Neural cell (in vitro differentiated cells): ENCODE results near the gene DOCK2. TPM values are rescaled to one million over a fixed set of nuclear protein-coding genes. Genes with fewer than 3 reads are reported as not detected.

Source experiments
- H2AFZ ChIP-seq: fragments of 200-600, 300-800 bp; sonication (generic), shearing (Covaris generic); 2 replicates; pipeline ENCODE4 v1.6.0; 2014; ENCODE audit warnings: low read depth, mild to moderate bottlenecking, antibody characterized with exemption, low read length, moderate library complexity
- H3F3A ChIP-seq: fragments of 200-600 bp; shearing (Covaris generic); 2 replicates; pipeline ENCODE4 v1.6.1; 2016; ENCODE audit warnings: mild to moderate bottlenecking, moderate library complexity, mixed read lengths, antibody characterized with exemption, low read length; ENCODE audit not compliant: insufficient read depth, poor library complexity, severe bottlenecking
- H3K27ac ChIP-seq: fragments of 200-600, 300-800 bp; sonication (generic), shearing (Covaris generic); 2 replicates; pipeline ENCODE4 v1.5.1; 2014; ENCODE audit warnings: mild to moderate bottlenecking, low read length, moderate library complexity
- H3K27me3 ChIP-seq: fragments of 300-800, 200-600 bp; sonication (generic), shearing (Covaris generic); 2 replicates; pipeline ENCODE4 v1.6.0; 2014; ENCODE audit warnings: mild to moderate bottlenecking, low read depth, low read length, moderate library complexity; ENCODE audit not compliant: insufficient read depth
- H3K36me3 ChIP-seq: fragments of 300-800, 200-600 bp; sonication (generic), shearing (Covaris generic); 2 replicates; pipeline ENCODE4 v1.5.1; 2014; ENCODE audit warnings: mild to moderate bottlenecking, antibody characterized with exemption, low read length, moderate library complexity; ENCODE audit not compliant: insufficient read depth
- H3K4me2 ChIP-seq: fragments of 300-800, 200-600 bp; sonication (generic), shearing (Covaris generic); 2 replicates; pipeline ENCODE4 v1.6.0; 2014; ENCODE audit warnings: mild to moderate bottlenecking, low read length
- H3K4me3 ChIP-seq: fragments of 300-800, 200-600 bp; sonication (generic), shearing (Covaris generic); 2 replicates; pipeline ENCODE4 v1.5.1; 2014; ENCODE audit warnings: mild to moderate bottlenecking, low read length, moderate library complexity
- H3K79me2 ChIP-seq: fragments of 200-600 bp; shearing (Covaris generic); replicated peaks from 2 replicates; pipeline ENCODE4 v1.6.0; 2014; ENCODE audit warnings: mild to moderate bottlenecking, low read length, moderate library complexity; ENCODE audit not compliant: insufficient read depth
- H3K9ac ChIP-seq: fragments of 300-800, 200-600 bp; sonication (generic), shearing (Covaris generic); 2 replicates; pipeline ENCODE4 v1.6.1; 2016; ENCODE audit warnings: mild to moderate bottlenecking, low read length, mixed read lengths
- H3K9me2 ChIP-seq: fragments of 200-600 bp; shearing (Covaris generic); 2 replicates; pipeline ENCODE4 v1.6.1; 2016; ENCODE audit warnings: mild to moderate bottlenecking, low read length, mixed read lengths; ENCODE audit not compliant: insufficient read depth
- H3K9me3 ChIP-seq: fragments of 200-600, 300-800 bp; sonication (generic), shearing (Covaris generic); 2 replicates; pipeline ENCODE4 v1.6.1; 2016; ENCODE audit warnings: mild to moderate bottlenecking, mixed run types, low read length, moderate library complexity, mixed read lengths
- H4K20me1 ChIP-seq: fragments of 200-600 bp; shearing (Covaris generic); 2 replicates; pipeline ENCODE4 v1.6.1; 2016; ENCODE audit warnings: mild to moderate bottlenecking, mixed run types; ENCODE audit not compliant: insufficient read depth
- EP300 ChIP-seq: fragments of 450-650 bp; conservative IDR thresholded peaks from 2 replicates; pipeline ENCODE4 v1.6.1; 2014; ENCODE audit warnings: antibody characterized with exemption, mild to moderate bottlenecking, moderate library complexity; ENCODE audit not compliant: poor library complexity, severe bottlenecking
- EZH2 ChIP-seq: fragments of 200-600, 300-800 bp; shearing (Covaris generic), sonication (generic); IDR thresholded peaks from 2 replicates; pipeline ENCODE4 v1.6.1; 2014; ENCODE audit warnings: antibody characterized with exemption, low read length, borderline replicate concordance, mild to moderate bottlenecking; ENCODE audit not compliant: insufficient read depth, poor library complexity, severe bottlenecking
- MXI1 ChIP-seq: fragments of 450-650 bp; conservative IDR thresholded peaks from 2 replicates; pipeline ENCODE4 v1.6.1; 2014; ENCODE audit warnings: antibody characterized with exemption, mild to moderate bottlenecking; ENCODE audit not compliant: poor library complexity, severe bottlenecking
- POLR2AphosphoS5 ChIP-seq: IDR thresholded peaks from 2 replicates; pipeline ENCODE4 v1.6.1; 2012
- RAD21 ChIP-seq: fragments of 450-650 bp; conservative IDR thresholded peaks from 2 replicates; pipeline ENCODE4 v1.6.1; 2014; ENCODE audit warnings: antibody characterized with exemption, mild to moderate bottlenecking, moderate library complexity
- REST ChIP-seq: IDR thresholded peaks from 2 replicates; pipeline ENCODE4 v1.6.1; 2012; ENCODE audit warnings: borderline replicate concordance
- SMC3 ChIP-seq: fragments of 450-650 bp; conservative IDR thresholded peaks from 2 replicates; pipeline ENCODE4 v1.6.1; 2014; ENCODE audit warnings: antibody characterized with exemption, mild to moderate bottlenecking, moderate library complexity; ENCODE audit not compliant: poor library complexity
- TAF1 ChIP-seq: IDR thresholded peaks from 2 replicates; pipeline ENCODE4 v1.6.1; 2012; ENCODE audit warnings: low read depth
- polyA plus RNA-seq: library from polyadenylated mRNA; depleted of rRNA; stranded (reverse); fragments of >200 nt; gene quantifications from 2 replicates; pipeline ENCODE4 v1.2.3, GENCODE V29; 2014
- TF ChIP-seq, protein P1 (sequence below): fragments of 450-650 bp; IDR thresholded peaks from 2 replicates; pipeline ENCODE4 v1.5.1; 2014; ENCODE audit warnings: antibody characterized with exemption, mild to moderate bottlenecking, moderate library complexity; ENCODE audit not compliant: poor library complexity, severe bottlenecking

Gene DOCK2
- polyA plus RNA-seq, 1 donor from 2014 or later, result 0.15 TPM

GRCh38 chr5:169939731-169940130, 302.7 kb downstream of the DOCK2 start:
- H3K79me2 ChIP-seq, result no peaks in the 10 kb centered on the region
- H3K4me2 ChIP-seq, result no peak overlapping the region
- no peaks in the 10 kb centered on the region for H3K36me3 ChIP-seq
- H3K4me3 ChIP-seq, result no peak overlapping the region
- H3K27ac ChIP-seq, result no peak overlapping the region
- TF ChIP-seq REST (no peak), EP300 (no peak), MXI1 (no peak), TAF1 (no peak), RAD21 (no peak), POLR2AphosphoS5 (no peak)
- TF ChIP-seq, protein P1, sequence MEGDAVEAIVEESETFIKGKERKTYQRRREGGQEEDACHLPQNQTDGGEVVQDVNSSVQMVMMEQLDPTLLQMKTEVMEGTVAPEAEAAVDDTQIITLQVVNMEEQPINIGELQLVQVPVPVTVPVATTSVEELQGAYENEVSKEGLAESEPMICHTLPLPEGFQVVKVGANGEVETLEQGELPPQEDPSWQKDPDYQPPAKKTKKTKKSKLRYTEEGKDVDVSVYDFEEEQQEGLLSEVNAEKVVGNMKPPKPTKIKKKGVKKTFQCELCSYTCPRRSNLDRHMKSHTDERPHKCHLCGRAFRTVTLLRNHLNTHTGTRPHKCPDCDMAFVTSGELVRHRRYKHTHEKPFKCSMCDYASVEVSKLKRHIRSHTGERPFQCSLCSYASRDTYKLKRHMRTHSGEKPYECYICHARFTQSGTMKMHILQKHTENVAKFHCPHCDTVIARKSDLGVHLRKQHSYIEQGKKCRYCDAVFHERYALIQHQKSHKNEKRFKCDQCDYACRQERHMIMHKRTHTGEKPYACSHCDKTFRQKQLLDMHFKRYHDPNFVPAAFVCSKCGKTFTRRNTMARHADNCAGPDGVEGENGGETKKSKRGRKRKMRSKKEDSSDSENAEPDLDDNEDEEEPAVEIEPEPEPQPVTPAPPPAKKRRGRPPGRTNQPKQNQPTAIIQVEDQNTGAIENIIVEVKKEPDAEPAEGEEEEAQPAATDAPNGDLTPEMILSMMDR, result no peak
- H3K9me3 ChIP-seq, result no peaks in the 10 kb centered on the region
- H4K20me1 ChIP-seq, result no peaks in the 10 kb centered on the region
- no peak overlapping the region for H3K9ac ChIP-seq
- H3F3A ChIP-seq, result no peaks in the 10 kb centered on the region
- no peaks in the 10 kb centered on the region for H3K9me2 ChIP-seq
- no peak overlapping the region for H2AFZ ChIP-seq
- H3K27me3 ChIP-seq, result no peaks in the 10 kb centered on the region

- no peak overlapping the region for H3K9ac ChIP-seq
- no peaks in the 10 kb centered on the region for H3K27me3 ChIP-seq
- H3K79me2 ChIP-seq, result no peaks in the 10 kb centered on the region
- H3K27ac ChIP-seq, result no peak overlapping the region
- no peaks in the 10 kb centered on the region for H3K9me3 ChIP-seq
- H3K9me2 ChIP-seq, result no peaks in the 10 kb centered on the region
- H3F3A ChIP-seq, result no peaks in the 10 kb centered on the region
- H3K4me3 ChIP-seq, result no peak overlapping the region
- no peaks in the 10 kb centered on the region for H3K36me3 ChIP-seq
- TF ChIP-seq MXI1 (no peak), EZH2 (no peak), TAF1 (no peak), RAD21 (no peak), REST (no peak), SMC3 (no peak), EP300 (no peak)
- TF ChIP-seq, protein P1, result no peak
- H3K4me2 ChIP-seq, result no peak overlapping the region
- no peak overlapping the region for H2AFZ ChIP-seq
- no peaks in the 10 kb centered on the region for H4K20me1 ChIP-seq
These were observed 304.5 kb downstream of the DOCK2 start for GRCh38 chr5:169941542-169941941.
